ENCODE measurements around the gene SDK2.
"Not testable (repeated sequence)": the region's sequence is repeated elsewhere in the genome, so short reads cannot be mapped to it uniquely, and the experiment has no call there.

The SDK2 gene

GRCh38 chr17:73348018-73348828, 296.0 kb downstream of the SDK2 start:
- DNase-seq (ENCODE audit: low read depth in 2 of 2): no peak

GRCh38 chr17:73347351-73347750, 296.9 kb downstream of the SDK2 start:
- DNase-seq (ENCODE audit: low read depth in 2 of 2): no peak

GRCh38 chr17:73346501-73347162, 297.6 kb downstream of the SDK2 start:
- DNase-seq (ENCODE audit: low read depth in 2 of 2): no peak

- DNase-seq (ENCODE audit: low read depth in 2 of 2): no peak
Observed at GRCh38 chr17:73343739-73344454, 300.3 kb downstream of the SDK2 start.

GRCh38 chr17:73343168-73343634, 301.0 kb downstream of the SDK2 start:
- DNase-seq (ENCODE audit: low read depth in 2 of 2): no peak

GRCh38 chr17:73342541-73343167, 301.6 kb downstream of the SDK2 start:
- no peak for DNase-seq (ENCODE audit: low read depth in 2 of 2)

- no peak for DNase-seq (ENCODE audit: low read depth in 2 of 2)
Observed at GRCh38 chr17:73342050-73342522, 302.2 kb downstream of the SDK2 start.

GRCh38 chr17:73341350-73342049, 302.7 kb downstream of the SDK2 start:
- DNase-seq (ENCODE audit: low read depth in 2 of 2): no peak

GRCh38 chr17:73340093-73340596, 304.1 kb downstream of the SDK2 start:
- no peak for DNase-seq (ENCODE audit: low read depth in 2 of 2)

GRCh38 chr17:73338566-73339197, 305.6 kb downstream of the SDK2 start:
- no peak for DNase-seq (ENCODE audit: low read depth in 2 of 2)

GRCh38 chr17:73338050-73338521, 306.2 kb downstream of the SDK2 start:
- no peak for DNase-seq (ENCODE audit: low read depth in 2 of 2)

GRCh38 chr17:73337330-73337710, 306.9 kb downstream of the SDK2 start:
- DNase-seq (ENCODE audit: low read depth in 2 of 2): no peak

- DNase-seq (ENCODE audit: low read depth in 2 of 2): no peak
Observed at GRCh38 chr17:73336408-73337329, 307.6 kb downstream of the SDK2 start.

GRCh38 chr17:73335591-73336407, 308.4 kb downstream of the SDK2 start:
- DNase-seq (ENCODE audit: low read depth in 2 of 2): no peak

GRCh38 chr17:73334771-73335513, 309.3 kb downstream of the SDK2 start:
- DNase-seq (ENCODE audit: low read depth in 2 of 2): no peak

GRCh38 chr17:73333445-73333844, 310.8 kb downstream of the SDK2 start:
- not testable (repeated sequence) for DNase-seq (ENCODE audit: low read depth in 2 of 2)

GRCh38 chr17:73331060-73331459, 313.2 kb downstream of the SDK2 start:
- no peak for DNase-seq (ENCODE audit: low read depth in 2 of 2)

GRCh38 chr17:73327676-73328075, 316.6 kb downstream of the SDK2 start:
- no peak for DNase-seq (ENCODE audit: low read depth in 2 of 2)

Measured in activated CD4-positive, alpha-beta T cell treated with anti-CD3 and anti-CD28 coated beads for 24 hours (primary cell).